SK-N-SH treated with all-trans-retinoic acid at 6 μM for 48 hours (cell line): ENCODE measurements around the gene LMNA.

ENCODE experiments used
- ARNTL ChIP-seq: fragments of 450-650 bp; formaldehyde crosslinking; IDR thresholded peaks from 2 replicates; pipeline ENCODE4 v1.5.0; 2020; ENCODE audit warnings: low read depth, mild to moderate bottlenecking, moderate library complexity, borderline replicate concordance
- BACH2 ChIP-seq: fragments of 250-450 bp; sonication (Bioruptor Pico); IDR thresholded peaks from 2 replicates; pipeline ENCODE4 v1.9.0; 2021; ENCODE audit warnings: mild to moderate bottlenecking, borderline replicate concordance
- CSDC2 ChIP-seq: fragments of 250-450 bp; sonication (Bioruptor Pico); IDR thresholded peaks from 2 replicates; pipeline ENCODE4 v1.5.0; 2020; ENCODE audit warnings: mild to moderate bottlenecking, moderate library complexity
- ESRRG ChIP-seq: fragments of 250-450 bp; sonication (Bioruptor Pico); IDR thresholded peaks from 2 replicates; pipeline ENCODE4 v1.6.1; 2021; ENCODE audit warnings: mild to moderate bottlenecking
- GLIS3 ChIP-seq: fragments of 250-450 bp; sonication (Bioruptor Pico); IDR thresholded peaks from 2 replicates; pipeline ENCODE4 v1.5.0; 2020; ENCODE audit warnings: mild to moderate bottlenecking, moderate library complexity
- PATZ1 ChIP-seq: fragments of 250-450 bp; sonication (Bioruptor Pico); IDR thresholded peaks from 2 replicates; pipeline ENCODE4 v1.8.0; 2020; ENCODE audit warnings: mild to moderate bottlenecking, moderate library complexity, borderline replicate concordance
- TOX ChIP-seq: fragments of 250-450 bp; sonication (Bioruptor Pico); IDR thresholded peaks from 2 replicates; pipeline ENCODE4 v1.8.0; 2021; ENCODE audit warnings: mild to moderate bottlenecking, moderate library complexity, borderline replicate concordance
- ZC3H10 ChIP-seq: fragments of 250-450 bp; sonication (Bioruptor Pico); IDR thresholded peaks from 2 replicates; pipeline ENCODE4 v1.5.1; 2021; ENCODE audit warnings: mild to moderate bottlenecking, moderate library complexity
- ZNF70 ChIP-seq: fragments of 450-650 bp; formaldehyde crosslinking; IDR thresholded peaks from 2 replicates; pipeline ENCODE4 v1.5.0; 2020; ENCODE audit warnings: mild to moderate bottlenecking, moderate library complexity
- ZNF8 ChIP-seq: fragments of 450-650 bp; formaldehyde crosslinking; IDR thresholded peaks from 2 replicates; pipeline ENCODE4 v1.5.0; 2020; ENCODE audit warnings: mild to moderate bottlenecking, moderate library complexity
- TF ChIP-seq, protein P1 (sequence below): fragments of 250-450 bp; sonication (Bioruptor Pico); IDR thresholded peaks from 2 replicates; pipeline ENCODE4 v1.5.1; 2021; ENCODE audit warnings: mild to moderate bottlenecking, moderate library complexity

- TF ChIP-seq GLIS3 = no peak
- TF ChIP-seq ZC3H10 = no peak
- TF ChIP-seq BACH2 (CRISPR knock-in tag) = no peak
- no peak for TF ChIP-seq PATZ1
- no peak for TF ChIP-seq ZNF70
- TF ChIP-seq, protein P1, sequence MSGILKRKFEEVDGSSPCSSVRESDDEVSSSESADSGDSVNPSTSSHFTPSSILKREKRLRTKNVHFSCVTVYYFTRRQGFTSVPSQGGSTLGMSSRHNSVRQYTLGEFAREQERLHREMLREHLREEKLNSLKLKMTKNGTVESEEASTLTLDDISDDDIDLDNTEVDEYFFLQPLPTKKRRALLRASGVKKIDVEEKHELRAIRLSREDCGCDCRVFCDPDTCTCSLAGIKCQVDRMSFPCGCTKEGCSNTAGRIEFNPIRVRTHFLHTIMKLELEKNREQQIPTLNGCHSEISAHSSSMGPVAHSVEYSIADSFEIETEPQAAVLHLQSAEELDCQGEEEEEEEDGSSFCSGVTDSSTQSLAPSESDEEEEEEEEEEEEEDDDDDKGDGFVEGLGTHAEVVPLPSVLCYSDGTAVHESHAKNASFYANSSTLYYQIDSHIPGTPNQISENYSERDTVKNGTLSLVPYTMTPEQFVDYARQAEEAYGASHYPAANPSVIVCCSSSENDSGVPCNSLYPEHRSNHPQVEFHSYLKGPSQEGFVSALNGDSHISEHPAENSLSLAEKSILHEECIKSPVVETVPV (CRISPR knock-in tag) = no peak
- TF ChIP-seq ARNTL (CRISPR knock-in tag) = no peak
- TF ChIP-seq ZNF8 (CRISPR knock-in tag) = no peak
- no peak for TF ChIP-seq CSDC2 (CRISPR knock-in tag)
- no peak for TF ChIP-seq TOX
- TF ChIP-seq ESRRG (CRISPR knock-in tag) = no peak
Observed at GRCh38 chr1:156111355-156111962, 3.1 kb upstream of the LMNA start.
